ENCODE data around the gene LAMA2.

- TF ChIP-seq CTCF (IDR thresholded peaks at IDR 0.05) (no peak), POLR2A (IDR thresholded peaks at IDR 0.05) (no peak)
These were observed 80.6 kb downstream of the LAMA2 start for GRCh38 chr6:128963561-128963960.
